Cardiac muscle cell (in vitro differentiated cells and primary cell): ENCODE results near the gene LRRK1. TPM values are rescaled to one million over a fixed set of nuclear protein-coding genes. Genes with fewer than 3 reads are reported as not detected.

ENCODE experiments used
- DNase-seq, 2 donors: peaks; one replicate each; pipeline versions ENCODE4 v3.0.0 to v3.0.0-alpha.2; 2010 to 2017; ENCODE audit warnings: low read depth in 1 of 2, low spot score in 1 of 2
- H3K27ac ChIP-seq: fragments of 200-600 bp; sonication (generic); 2 replicates; pipeline ENCODE4 v1.5.1; 2016
- H3K27me3 ChIP-seq: fragments of 200-600 bp; sonication (generic); 2 replicates; pipeline ENCODE4 v1.6.0; 2016; ENCODE audit warnings: control low read depth
- H3K36me3 ChIP-seq: fragments of 200-600 bp; sonication (generic); 2 replicates; pipeline ENCODE4 v1.5.1; 2016; ENCODE audit warnings: control low read depth
- H3K4me1 ChIP-seq: fragments of 200-600 bp; sonication (generic); 2 replicates; pipeline ENCODE4 v1.8.1; 2017; ENCODE audit warnings: low read depth, mild to moderate bottlenecking, mixed run types
- H3K4me3 ChIP-seq: fragments of 200-600 bp; sonication (generic); 2 replicates; pipeline ENCODE4 v1.5.1; 2016; ENCODE audit warnings: mild to moderate bottlenecking
- H3K9me3 ChIP-seq: fragments of 200-600 bp; sonication (generic); 2 replicates; pipeline ENCODE4 v1.5.1; 2017; ENCODE audit warnings: low read depth, mild to moderate bottlenecking, control low read depth
- polyA plus RNA-seq: library from polyadenylated mRNA; unstranded; fragments of >200 nt; fragmentation: Nextera tagmentation; extraction: Ambion mirVana; gene quantifications from 2 replicates; pipeline ENCODE4 v1.2.1, GENCODE V29; 2016
- total RNA-seq: library from RNA; depleted of rRNA; stranded (reverse); fragments of >200 nt; gene quantifications from 2 replicates; pipeline ENCODE4 v1.2.3, GENCODE V29; 2016
- TF ChIP-seq, protein P1 (sequence below): IDR thresholded peaks from 2 replicates; pipeline ENCODE4 v1.5.1; 2012; ENCODE audit warnings: low read depth, mild to moderate bottlenecking, low read length

Gene LRRK1
- total and polyA plus RNA-seq, 2 experiments from 2014 or later: 0.12 to 1.0 TPM

DNA sequence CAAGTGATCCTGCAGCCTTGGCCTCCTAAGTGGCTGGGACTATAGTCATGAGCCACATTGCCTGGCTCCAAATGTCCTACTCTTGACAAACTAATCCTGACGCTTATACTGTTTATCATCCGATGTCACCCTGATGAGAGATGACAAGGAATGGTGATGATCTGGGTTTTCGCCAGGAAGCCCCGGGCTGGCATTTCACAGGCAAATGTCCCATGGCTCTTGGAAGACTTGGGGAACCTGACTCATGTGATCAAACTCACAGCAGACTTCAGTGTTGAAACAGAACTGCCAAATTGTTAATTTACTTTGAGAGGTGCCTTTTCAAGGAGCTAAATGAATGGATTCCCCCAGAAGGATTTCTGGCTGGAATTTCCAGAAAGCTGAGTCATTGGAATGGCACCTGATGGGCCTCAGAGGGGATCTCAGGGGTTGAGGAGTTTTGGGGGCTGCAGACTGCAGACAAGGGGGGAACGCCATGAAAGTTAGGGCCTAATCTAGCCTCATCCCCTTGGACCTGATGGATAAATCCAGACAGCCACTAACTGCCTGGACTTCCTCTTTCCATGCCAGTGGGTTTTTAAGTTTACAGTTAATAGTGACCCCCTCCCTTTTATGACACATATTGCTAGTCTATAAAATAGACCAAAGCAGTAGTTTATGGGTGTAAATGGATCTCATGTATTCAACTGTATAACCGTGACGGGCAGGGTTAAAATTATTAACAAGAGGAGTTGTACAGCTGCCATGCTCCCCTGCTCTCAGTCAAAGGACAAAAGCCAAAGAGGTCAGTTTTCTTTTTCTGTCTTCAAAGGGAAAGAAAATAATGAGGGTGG, 186.1 kb downstream of the LRRK1 start:
- no peak overlapping the region for H3K4me3 ChIP-seq
- no peaks in the 10 kb centered on the region for H3K36me3 ChIP-seq
- peaks cover 7% of the 10 kb centered on the region for H3K4me1 ChIP-seq
- TF ChIP-seq, protein P1, sequence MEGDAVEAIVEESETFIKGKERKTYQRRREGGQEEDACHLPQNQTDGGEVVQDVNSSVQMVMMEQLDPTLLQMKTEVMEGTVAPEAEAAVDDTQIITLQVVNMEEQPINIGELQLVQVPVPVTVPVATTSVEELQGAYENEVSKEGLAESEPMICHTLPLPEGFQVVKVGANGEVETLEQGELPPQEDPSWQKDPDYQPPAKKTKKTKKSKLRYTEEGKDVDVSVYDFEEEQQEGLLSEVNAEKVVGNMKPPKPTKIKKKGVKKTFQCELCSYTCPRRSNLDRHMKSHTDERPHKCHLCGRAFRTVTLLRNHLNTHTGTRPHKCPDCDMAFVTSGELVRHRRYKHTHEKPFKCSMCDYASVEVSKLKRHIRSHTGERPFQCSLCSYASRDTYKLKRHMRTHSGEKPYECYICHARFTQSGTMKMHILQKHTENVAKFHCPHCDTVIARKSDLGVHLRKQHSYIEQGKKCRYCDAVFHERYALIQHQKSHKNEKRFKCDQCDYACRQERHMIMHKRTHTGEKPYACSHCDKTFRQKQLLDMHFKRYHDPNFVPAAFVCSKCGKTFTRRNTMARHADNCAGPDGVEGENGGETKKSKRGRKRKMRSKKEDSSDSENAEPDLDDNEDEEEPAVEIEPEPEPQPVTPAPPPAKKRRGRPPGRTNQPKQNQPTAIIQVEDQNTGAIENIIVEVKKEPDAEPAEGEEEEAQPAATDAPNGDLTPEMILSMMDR: no peak
- no peaks in the 10 kb centered on the region for H3K9me3 ChIP-seq
- DNase-seq: no peak
- no peaks in the 10 kb centered on the region for H3K27me3 ChIP-seq
- peak overlapping the region; percentile 5 for H3K27ac ChIP-seq

DNA sequence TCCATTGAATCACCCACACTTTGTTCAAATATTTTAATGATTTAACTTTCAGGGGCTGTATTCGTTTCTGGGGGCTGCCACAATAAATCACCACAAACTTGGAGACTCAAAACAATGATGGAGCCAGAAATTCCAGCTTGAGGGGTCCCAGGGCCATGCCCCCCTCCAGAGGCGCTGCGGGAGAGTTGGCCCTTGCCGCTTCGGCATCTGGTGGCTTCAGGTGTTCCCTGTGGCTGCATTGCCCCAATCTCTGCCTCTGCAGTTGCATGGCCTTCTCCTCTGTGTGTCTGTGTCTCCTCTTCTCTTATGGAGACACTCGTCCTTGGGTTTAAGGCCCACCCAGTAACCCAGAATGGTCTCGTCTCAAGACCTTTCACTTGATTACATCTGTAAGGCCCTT, 187.9 kb downstream of the LRRK1 start:
- no peak overlapping the region for H3K27ac ChIP-seq
- H3K9me3 ChIP-seq: no peaks in the 10 kb centered on the region
- no peaks in the 10 kb centered on the region for H3K36me3 ChIP-seq
- H3K4me3 ChIP-seq: no peak overlapping the region
- DNase-seq: no peak
- TF ChIP-seq, protein P1: no peak
- peaks cover 7% of the 10 kb centered on the region for H3K4me1 ChIP-seq
- H3K27me3 ChIP-seq: no peaks in the 10 kb centered on the region

DNA sequence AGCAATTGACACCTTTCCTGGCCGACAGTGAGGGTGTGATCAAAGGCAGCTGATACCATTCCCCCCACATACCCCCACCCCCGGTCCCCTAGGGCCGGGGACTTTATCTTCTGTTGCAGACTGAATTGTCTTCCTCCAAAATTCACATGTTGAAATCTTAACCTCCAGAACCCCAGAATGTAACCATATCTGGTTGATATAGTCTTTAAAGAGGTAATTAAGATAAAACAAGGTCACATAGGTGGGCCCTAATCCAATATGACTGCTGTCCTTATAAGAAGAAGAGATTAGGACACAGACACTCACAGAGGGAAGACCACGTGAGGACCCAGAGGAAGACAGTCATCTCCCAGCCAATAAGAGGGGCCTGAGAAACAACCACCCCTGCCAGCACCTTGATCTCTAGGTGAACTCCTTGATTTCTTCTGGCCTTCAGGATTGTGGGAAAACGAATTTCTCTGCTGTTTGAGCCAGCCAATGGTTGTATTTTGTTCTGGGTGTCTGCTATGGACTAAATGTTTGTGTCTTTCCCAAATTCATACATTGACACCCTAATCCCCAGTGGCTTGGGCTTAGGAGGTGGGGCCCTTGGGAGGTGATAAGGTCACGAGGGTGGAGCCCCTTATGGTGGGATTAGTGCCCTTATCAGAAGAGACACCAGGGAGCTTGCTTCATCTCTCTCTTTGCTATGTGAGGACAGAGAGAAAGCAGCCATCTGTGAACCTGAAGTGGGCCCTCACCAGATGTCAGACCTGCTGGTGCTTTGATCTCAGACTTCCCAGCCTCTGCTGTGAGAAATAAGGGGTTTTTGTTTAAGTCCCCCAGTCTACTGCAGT, 188.7 kb downstream of the LRRK1 start:
- DNase-seq: no peak
- no peak overlapping the region for H3K27ac ChIP-seq
- no peaks in the 10 kb centered on the region for H3K9me3 ChIP-seq
- TF ChIP-seq, protein P1: no peak
- H3K4me1 ChIP-seq: peaks cover 7% of the 10 kb centered on the region
- H3K27me3 ChIP-seq: no peaks in the 10 kb centered on the region
- H3K36me3 ChIP-seq: no peaks in the 10 kb centered on the region
- no peak overlapping the region for H3K4me3 ChIP-seq

DNA sequence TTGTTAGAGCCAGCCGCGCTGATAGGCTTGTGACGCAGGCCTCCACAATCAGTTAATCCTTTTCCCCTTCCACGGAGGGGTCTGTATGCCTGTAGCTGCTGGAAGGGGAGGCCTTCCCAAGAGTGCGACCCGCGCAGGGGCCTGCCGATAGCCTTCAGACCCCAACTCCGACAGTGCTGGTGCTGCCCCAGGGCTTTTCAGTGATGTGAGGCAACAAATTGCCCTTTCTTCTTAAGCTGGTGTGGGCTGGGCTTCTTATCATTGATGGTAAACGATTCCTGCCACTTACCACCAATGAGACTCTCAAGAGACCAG, 189.3 kb downstream of the LRRK1 start:
- Histone ChIP-seq H3K4me1 (peaks cover 7% of the 10 kb centered on the region), H3K4me3 (no peak overlapping the region), H3K27ac (no peak overlapping the region), H3K36me3 (no peaks in the 10 kb centered on the region), H3K27me3 (no peaks in the 10 kb centered on the region), H3K9me3 (no peaks in the 10 kb centered on the region)
- no peak for DNase-seq
- TF ChIP-seq, protein P1: no peak

DNA sequence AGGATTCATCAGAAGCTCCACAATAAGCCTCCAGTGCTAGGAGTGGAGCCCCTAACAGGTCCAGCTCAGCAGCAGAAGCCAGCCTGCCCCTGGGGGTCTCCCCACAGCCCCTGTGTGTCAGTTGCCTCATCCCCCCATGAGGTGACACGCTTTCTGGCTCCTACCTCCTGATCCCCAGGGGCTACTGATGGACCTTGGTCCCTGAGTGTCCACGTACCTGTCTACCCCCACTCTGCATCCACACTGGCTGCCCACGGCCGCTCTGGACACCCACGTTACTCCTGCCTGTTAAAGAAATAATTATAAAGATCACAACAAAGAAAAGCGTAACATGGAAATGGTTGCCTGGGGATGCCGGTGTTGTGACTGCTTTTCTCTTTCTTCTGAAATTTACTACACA, 189.6 kb downstream of the LRRK1 start:
- Histone ChIP-seq H3K4me1 (peaks cover 10% of the 10 kb centered on the region), H3K9me3 (no peaks in the 10 kb centered on the region), H3K27ac (no peak overlapping the region), H3K36me3 (no peaks in the 10 kb centered on the region), H3K27me3 (no peaks in the 10 kb centered on the region), H3K4me3 (no peak overlapping the region)
- DNase-seq: no peak
- TF ChIP-seq, protein P1: no peak
